Measurements from ENCODE around the gene TNK2. TPM values are rescaled to one million over a fixed set of nuclear protein-coding genes. Genes with fewer than 3 reads are reported as not detected.
"Not testable (repeated sequence)": the region's sequence is repeated elsewhere in the genome, so short reads cannot be mapped to it uniquely, and the experiment has no call there.

The TNK2 gene
- total RNA-seq, 6 experiments from 2014 or later, result 12.6 to 52.5 (median 25.3) TPM

DNA sequence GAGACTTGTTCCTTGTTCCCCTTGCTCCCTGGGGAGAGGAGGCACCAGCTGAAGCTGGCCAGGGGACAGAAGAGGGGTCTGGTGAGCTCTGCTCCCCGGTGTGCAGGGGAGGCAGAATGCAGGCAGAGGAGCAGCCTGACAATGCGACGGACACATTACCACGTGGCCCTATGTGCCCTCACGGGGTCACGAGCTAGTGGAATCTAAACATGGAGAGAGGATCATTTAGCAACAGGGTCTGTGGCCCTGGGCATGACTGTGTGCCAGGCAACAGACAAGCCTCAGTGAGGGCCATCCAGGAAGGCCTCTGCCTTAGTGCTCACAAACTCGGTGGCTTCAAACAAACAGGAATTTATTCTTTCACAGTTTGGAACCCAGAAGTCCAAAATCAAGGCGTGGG is 88.2 kb downstream of the TNK2 start:
- Histone ChIP-seq H3K4me3 (no peak overlapping the region), H3K27me3 (no peaks in the 10 kb centered on the region), H3K36me3 (no peaks in the 10 kb centered on the region), H3K27ac (no peak overlapping the region), H3K9me3 (no peaks in the 10 kb centered on the region), H3K4me1 (peaks cover 0 to 5% (median 0%) of the 10 kb centered on the region in 4 donors)
- ATAC-seq, result peak in 1 of 4 donors; percentile 12
- no peak for TF ChIP-seq POLR2A (IDR thresholded peaks at IDR 0.05)
- TF ChIP-seq, protein P1, sequence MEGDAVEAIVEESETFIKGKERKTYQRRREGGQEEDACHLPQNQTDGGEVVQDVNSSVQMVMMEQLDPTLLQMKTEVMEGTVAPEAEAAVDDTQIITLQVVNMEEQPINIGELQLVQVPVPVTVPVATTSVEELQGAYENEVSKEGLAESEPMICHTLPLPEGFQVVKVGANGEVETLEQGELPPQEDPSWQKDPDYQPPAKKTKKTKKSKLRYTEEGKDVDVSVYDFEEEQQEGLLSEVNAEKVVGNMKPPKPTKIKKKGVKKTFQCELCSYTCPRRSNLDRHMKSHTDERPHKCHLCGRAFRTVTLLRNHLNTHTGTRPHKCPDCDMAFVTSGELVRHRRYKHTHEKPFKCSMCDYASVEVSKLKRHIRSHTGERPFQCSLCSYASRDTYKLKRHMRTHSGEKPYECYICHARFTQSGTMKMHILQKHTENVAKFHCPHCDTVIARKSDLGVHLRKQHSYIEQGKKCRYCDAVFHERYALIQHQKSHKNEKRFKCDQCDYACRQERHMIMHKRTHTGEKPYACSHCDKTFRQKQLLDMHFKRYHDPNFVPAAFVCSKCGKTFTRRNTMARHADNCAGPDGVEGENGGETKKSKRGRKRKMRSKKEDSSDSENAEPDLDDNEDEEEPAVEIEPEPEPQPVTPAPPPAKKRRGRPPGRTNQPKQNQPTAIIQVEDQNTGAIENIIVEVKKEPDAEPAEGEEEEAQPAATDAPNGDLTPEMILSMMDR (IDR thresholded peaks at IDR 0.05), result no peak
- no peak for DNase-seq
- intact Hi-C loops (cut with DNase I), result no loop called here
- 60% methylated on average over 1 of the region's 8 CpGs for WGBS (ENCODE audit: insufficient coverage, low coverage, low lambda C conversion rate, missing lambda C conversion rate)

DNA sequence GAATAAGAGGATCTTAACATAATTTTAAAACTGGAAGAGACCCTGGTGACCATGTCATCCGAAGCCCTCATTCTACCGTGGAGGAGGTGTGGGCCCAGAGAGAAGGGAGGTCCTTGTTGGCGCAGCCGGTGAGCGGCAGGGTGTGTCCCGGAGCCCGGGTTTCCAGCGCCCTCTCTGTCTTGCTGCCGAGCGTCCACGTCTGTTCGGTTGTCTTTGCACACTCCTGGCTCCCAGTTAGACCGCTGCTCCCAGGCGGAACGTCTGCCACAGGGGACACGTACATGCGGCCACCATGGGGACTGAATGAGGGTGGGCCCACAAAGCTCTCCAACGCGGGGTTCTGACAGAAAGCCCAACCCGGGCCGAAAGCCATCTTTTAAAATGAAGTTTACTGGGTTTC is 90.0 kb downstream of the TNK2 start:
- H3K36me3 ChIP-seq, result no peaks in the 10 kb centered on the region
- WGBS (ENCODE audit: insufficient coverage, low coverage, low lambda C conversion rate, missing lambda C conversion rate), result 64% methylated on average over 5 of the region's 21 CpGs
- TF ChIP-seq, protein P1 (IDR thresholded peaks at IDR 0.05), result no peak
- no peak for TF ChIP-seq POLR2A (IDR thresholded peaks at IDR 0.05)
- no peak overlapping the region for H3K4me3 ChIP-seq
- no peaks in the 10 kb centered on the region for H3K4me1 ChIP-seq
- ATAC-seq (no peak), DNase-seq (no peak)
- no peaks in the 10 kb centered on the region for H3K9me3 ChIP-seq
- H3K27ac ChIP-seq, result no peak overlapping the region
- no peaks in the 10 kb centered on the region for H3K27me3 ChIP-seq
- intact Hi-C loops (cut with DNase I), result no loop called here

DNA sequence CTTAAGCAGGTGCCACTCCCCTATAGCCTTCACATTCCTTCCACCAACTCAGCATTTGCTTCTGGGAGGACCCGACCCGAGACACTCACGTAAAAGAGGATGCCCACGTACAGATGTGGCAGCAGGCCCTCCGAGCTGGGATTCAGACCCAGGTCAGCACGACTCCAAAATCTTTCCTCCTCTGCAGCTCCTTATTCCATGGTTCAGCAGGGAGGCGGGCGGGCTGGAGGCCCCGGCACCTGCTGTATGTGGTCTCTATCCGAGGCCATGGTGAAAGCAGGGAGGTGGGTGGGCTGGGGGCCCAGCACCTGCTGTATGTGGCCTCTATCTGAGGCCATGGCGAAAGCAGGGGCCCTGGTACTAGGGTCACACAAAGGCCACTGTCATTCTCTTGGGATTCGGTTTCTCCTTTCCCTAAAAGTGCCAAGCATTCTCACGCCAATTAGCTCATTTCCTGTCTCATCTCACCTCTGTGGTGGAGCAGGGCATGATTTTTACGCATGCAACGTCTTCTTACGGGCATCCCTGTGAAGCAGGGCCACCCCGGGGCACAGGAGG is 90.7 kb downstream of the TNK2 start:
- intact Hi-C loops (cut with DNase I), result no loop called here
- Histone ChIP-seq H3K4me3 (no peak overlapping the region), H3K9me3 (no peaks in the 10 kb centered on the region), H3K36me3 (no peaks in the 10 kb centered on the region), H3K27me3 (no peaks in the 10 kb centered on the region), H3K4me1 (no peaks in the 10 kb centered on the region), H3K27ac (no peak overlapping the region)
- DNase-seq (no peak), ATAC-seq (no peak)
- 86% methylated on average over 13 of the region's 17 CpGs for WGBS (ENCODE audit: insufficient coverage, low coverage, low lambda C conversion rate, missing lambda C conversion rate)
- TF ChIP-seq POLR2A (IDR thresholded peaks at IDR 0.05), result no peak
- TF ChIP-seq, protein P1 (IDR thresholded peaks at IDR 0.05), result no peak

DNA sequence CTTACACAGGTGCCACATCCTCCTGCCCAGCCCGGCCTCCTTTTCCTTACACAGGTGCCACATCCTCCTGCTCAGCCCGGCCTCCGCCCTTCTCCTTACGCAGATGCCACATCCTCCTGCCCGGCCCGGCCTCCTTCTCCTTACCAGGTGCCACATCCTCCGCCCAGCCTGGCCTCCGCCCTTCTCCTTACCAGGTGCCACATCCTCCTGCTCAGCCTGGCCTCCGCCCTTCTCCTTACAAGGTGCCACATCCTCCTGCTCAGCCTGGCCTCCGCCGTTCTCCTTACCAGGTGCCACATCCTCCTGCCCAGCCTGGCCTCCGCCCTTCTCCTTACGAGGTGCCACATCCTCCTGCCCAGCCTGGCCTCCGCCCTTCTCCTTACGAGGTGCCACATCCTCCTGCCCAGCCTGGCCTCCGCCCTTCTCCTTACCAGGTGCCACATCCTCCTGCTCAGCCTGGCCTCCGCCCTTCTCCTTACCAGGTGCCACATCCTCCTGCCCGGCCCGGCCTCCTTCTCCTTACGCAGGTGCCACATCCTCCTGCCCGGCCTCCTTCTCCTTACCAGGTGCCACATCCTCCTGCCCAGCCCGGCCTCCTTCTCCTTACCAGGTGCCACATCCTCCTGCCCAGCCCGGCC is 92.0 kb downstream of the TNK2 start:
- H3K4me3 ChIP-seq; intact Hi-C loops (cut with DNase I); ATAC-seq; H3K36me3 ChIP-seq; H3K9me3 ChIP-seq; DNase-seq; H3K27me3 ChIP-seq; H3K4me1 ChIP-seq; H3K27ac ChIP-seq: not testable (repeated sequence)
- 87% methylated on average over 21 of the region's 23 CpGs for WGBS (ENCODE audit: insufficient coverage, low coverage, low lambda C conversion rate, missing lambda C conversion rate)

DNA sequence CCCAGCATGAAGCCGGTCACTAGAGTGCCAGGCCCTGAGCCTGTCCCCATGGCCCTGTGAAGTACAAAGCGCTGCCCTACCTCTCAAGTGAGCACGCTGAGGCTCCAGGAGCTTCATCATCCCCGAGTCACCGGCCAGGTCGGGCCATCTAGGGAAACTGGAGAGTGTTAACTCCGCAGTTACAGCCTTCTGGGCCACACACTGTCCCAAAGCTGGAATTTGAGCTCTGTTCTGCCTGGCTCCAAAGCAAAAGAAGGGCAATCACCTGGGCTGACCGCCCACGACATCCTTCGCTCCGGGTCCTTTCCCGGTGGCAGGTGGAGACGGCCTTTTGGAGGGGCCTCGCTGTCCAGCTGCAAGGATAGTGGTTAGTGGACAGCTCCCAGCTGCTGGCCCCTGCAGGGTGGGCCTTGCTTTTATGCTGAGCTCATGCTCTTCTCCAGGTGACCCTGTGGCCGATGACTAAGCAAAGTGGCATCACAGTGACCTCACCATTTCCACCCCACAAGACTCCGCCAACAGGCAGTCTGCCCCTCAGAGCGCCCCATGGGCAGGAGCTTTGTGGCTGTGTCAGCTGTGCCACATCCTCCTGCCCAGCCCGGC is 93.1 kb downstream of the TNK2 start:
- WGBS (ENCODE audit: insufficient coverage, low coverage, low lambda C conversion rate, missing lambda C conversion rate), result no CpG with 5 or more reads among the region's 18 CpGs
- DNase-seq (no peak), ATAC-seq (peak in 3 of 4 donors; percentile 16 to 85 (median 46))
- Histone ChIP-seq H3K4me1 (no peaks in the 10 kb centered on the region), H3K4me3 (no peak overlapping the region), H3K27ac (no peak overlapping the region), H3K9me3 (no peaks in the 10 kb centered on the region), H3K36me3 (no peaks in the 10 kb centered on the region), H3K27me3 (no peaks in the 10 kb centered on the region)
- intact Hi-C loops (cut with DNase I), result no loop called here
- TF ChIP-seq, protein P1 (IDR thresholded peaks at IDR 0.05), result no peak
- no peak for TF ChIP-seq POLR2A (IDR thresholded peaks at IDR 0.05)
